ENCODE data around the gene SF3B2.
"Not testable (repeated sequence)": the region's sequence is repeated elsewhere in the genome, so short reads cannot be mapped to it uniquely, and the experiment has no call there.

SF3B2 gene

GRCh38 chr11:66052664-66052982 is 459 bp downstream of the SF3B2 start:
- DNase-seq: no peak

- no peak for DNase-seq
Measured at GRCh38 chr11:66055021-66055420, 2.9 kb downstream of the SF3B2 start.

GRCh38 chr11:66056501-66056900 is 4.3 kb downstream of the SF3B2 start:
- DNase-seq: no peak

GRCh38 chr11:66059966-66060680 is 8.0 kb downstream of the SF3B2 start:
- DNase-seq: no peak

GRCh38 chr11:66061268-66061667 is 9.1 kb downstream of the SF3B2 start:
- no peak for DNase-seq

- no peak for DNase-seq
Measured at GRCh38 chr11:66062408-66062807, 10.2 kb downstream of the SF3B2 start.

- DNase-seq: no peak
Measured at GRCh38 chr11:66063900-66064299, 11.7 kb downstream of the SF3B2 start.

- DNase-seq: no peak
Measured at GRCh38 chr11:66064571-66064970, 12.4 kb downstream of the SF3B2 start.

- no peak for DNase-seq
Measured at GRCh38 chr11:66066751-66067150, 14.6 kb downstream of the SF3B2 start.

- no peak for DNase-seq
Measured at GRCh38 chr11:66067640-66068039, 15.5 kb downstream of the SF3B2 start.

- DNase-seq: peak; percentile 70
Measured at GRCh38 chr11:66068154-66068821, 16.1 kb downstream of the SF3B2 start.

GRCh38 chr11:66068923-66069714 is 17.0 kb downstream of the SF3B2 start:
- no peak for DNase-seq

- peak; percentile 51 for DNase-seq
Measured at GRCh38 chr11:66069715-66070603, 17.8 kb downstream of the SF3B2 start, which contains the start of gene PACS1. Gene PACS1, plus strand, starts transcription at chr11:66070272. Its CDS starts 215 bp downstream, at chr11:66070487.

GRCh38 chr11:66070604-66071380 is 18.6 kb downstream of the SF3B2 start:
- DNase-seq: no peak

GRCh38 chr11:66071381-66071801 is 19.2 kb downstream of the SF3B2 start:
- DNase-seq: no peak

GRCh38 chr11:66072081-66072480 is 19.9 kb downstream of the SF3B2 start:
- no peak for DNase-seq

GRCh38 chr11:66072518-66072917 is 20.4 kb downstream of the SF3B2 start:
- DNase-seq: no peak

- no peak for DNase-seq
Measured at GRCh38 chr11:66073669-66074068, 21.5 kb downstream of the SF3B2 start.

- no peak for DNase-seq
Measured at GRCh38 chr11:66075273-66075672, 23.1 kb downstream of the SF3B2 start.

- no peak for DNase-seq
Measured at GRCh38 chr11:66076561-66076960, 24.4 kb downstream of the SF3B2 start.

- DNase-seq: no peak
Measured at GRCh38 chr11:66077927-66078326, 25.8 kb downstream of the SF3B2 start.

- not testable (repeated sequence) for DNase-seq
Measured at GRCh38 chr11:66078949-66079348, 26.8 kb downstream of the SF3B2 start.

Data from NCI-H1092 (cell line).